ENCODE results near the gene SCN4A. TPM values are rescaled to one million over a fixed set of nuclear protein-coding genes. Genes with fewer than 3 reads are reported as not detected.

The SCN4A gene
- total RNA-seq, 1 donor from 2014 or later = 1.8 TPM

DNA sequence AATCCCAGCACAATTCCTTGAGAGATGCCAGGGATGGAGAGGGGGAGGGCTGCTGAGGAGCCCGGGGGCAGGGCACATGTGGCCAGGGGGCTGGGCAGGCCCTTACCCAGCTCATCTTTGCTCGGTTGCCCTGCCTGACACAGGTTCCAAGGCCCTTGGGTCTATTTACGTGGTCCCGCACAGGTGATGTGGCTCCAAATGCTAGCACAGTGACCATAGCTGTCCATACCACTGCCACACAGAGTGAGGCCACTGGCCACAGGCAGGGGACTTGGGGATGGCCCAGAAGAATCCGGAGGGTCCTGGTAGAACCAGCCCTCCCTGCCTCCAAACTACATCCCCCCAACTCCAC, 15.4 kb upstream of the SCN4A start:
- Histone ChIP-seq H3K27ac (no peak overlapping the region), H3K9ac (no peak overlapping the region), H3K9me3 (ENCODE audit: low read depth) (no peaks in the 10 kb centered on the region), H3K4me1 (peaks cover 7% of the 10 kb centered on the region), H3K27me3 (peaks cover 16% of the 10 kb centered on the region), H3K4me3 (no peak overlapping the region), H3K79me2 (ENCODE audit: low read depth) (no peaks in the 10 kb centered on the region), H3F3A (ENCODE audit: low read depth) (no peaks in the 10 kb centered on the region), H4K20me1 (ENCODE audit: low read depth) (no peaks in the 10 kb centered on the region), H2AFZ (replicated peaks) (no peak overlapping the region), H3K36me3 (no peaks in the 10 kb centered on the region), H3K4me2 (no peak overlapping the region)
- H3K9me3 Mint-ChIP-seq = no peaks in the 10 kb centered on the region
- peaks cover 21% of the 10 kb centered on the region for H3K4me1 Mint-ChIP-seq
- H3K4me3 Mint-ChIP-seq = no peak overlapping the region
- TF ChIP-seq EZH2phosphoT487 (IDR thresholded peaks at IDR 0.05) (no peak), EZH2 (IDR thresholded peaks at IDR 0.05) (no peak)
- TF ChIP-seq, protein P1, sequence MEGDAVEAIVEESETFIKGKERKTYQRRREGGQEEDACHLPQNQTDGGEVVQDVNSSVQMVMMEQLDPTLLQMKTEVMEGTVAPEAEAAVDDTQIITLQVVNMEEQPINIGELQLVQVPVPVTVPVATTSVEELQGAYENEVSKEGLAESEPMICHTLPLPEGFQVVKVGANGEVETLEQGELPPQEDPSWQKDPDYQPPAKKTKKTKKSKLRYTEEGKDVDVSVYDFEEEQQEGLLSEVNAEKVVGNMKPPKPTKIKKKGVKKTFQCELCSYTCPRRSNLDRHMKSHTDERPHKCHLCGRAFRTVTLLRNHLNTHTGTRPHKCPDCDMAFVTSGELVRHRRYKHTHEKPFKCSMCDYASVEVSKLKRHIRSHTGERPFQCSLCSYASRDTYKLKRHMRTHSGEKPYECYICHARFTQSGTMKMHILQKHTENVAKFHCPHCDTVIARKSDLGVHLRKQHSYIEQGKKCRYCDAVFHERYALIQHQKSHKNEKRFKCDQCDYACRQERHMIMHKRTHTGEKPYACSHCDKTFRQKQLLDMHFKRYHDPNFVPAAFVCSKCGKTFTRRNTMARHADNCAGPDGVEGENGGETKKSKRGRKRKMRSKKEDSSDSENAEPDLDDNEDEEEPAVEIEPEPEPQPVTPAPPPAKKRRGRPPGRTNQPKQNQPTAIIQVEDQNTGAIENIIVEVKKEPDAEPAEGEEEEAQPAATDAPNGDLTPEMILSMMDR (IDR thresholded peaks at IDR 0.05) = no peak
- no peak overlapping the region for H3K27ac Mint-ChIP-seq
- no peaks in the 10 kb centered on the region for H3K36me3 Mint-ChIP-seq
- no peak for DNase-seq (ENCODE audit: low spot score)
- peaks cover 21% of the 10 kb centered on the region for H3K27me3 Mint-ChIP-seq (ENCODE audit: insufficient read depth, low read depth)

DNA sequence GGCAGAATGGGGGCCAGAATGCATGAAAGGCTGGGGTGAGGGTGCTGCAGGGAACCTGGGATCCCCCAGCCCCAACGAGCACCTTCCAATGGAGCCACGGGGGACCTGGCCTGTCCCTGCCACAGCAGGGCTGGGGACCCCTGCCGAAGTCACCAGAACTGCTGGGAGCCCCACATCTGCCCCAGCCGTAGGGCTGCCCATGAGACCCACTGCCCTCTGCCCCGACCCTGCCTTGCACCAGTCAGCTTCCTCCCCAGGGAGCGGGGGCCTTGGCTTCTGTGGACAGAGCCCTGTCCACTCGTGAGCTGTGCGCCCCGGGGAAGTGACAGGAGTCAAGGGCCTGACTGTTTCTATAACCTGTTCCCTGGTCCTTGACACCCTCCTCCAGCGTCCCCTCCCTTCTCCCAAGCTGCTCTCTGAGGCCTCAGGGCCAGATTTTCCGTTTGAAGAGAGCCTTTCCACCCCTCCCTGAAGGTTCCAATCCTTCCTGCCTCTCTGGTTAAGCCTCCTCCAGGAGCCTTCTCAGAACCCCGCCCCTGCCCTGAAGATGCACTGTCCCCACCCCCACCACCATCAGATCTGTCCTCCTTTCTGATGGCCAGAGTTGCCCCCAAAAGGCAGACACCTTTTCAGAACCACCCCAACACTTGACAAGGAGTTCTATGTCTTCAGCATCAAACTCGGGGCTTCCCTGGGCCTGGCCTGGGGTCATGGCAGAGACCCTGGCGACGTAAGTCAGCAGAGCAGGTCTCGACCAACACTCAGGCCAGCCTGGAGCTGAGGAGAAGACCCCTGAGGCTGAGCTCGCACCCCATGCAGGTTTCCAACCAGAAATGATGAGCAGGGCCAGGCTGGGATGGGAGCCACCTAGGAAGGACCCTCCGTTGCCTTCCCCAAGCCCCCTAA, 14.8 kb upstream of the SCN4A start:
- Mint-ChIP-seq H3K27me3 (ENCODE audit: insufficient read depth, low read depth) (peaks cover 19% of the 10 kb centered on the region), H3K27ac (peak overlapping the region; percentile 72), H3K4me3 (no peak overlapping the region), H3K9me3 (peaks cover 5% of the 10 kb centered on the region), H3K36me3 (no peaks in the 10 kb centered on the region), H3K4me1 (peaks cover 21% of the 10 kb centered on the region)
- H3K4me3 ChIP-seq = no peak overlapping the region
- no peaks in the 10 kb centered on the region for H4K20me1 ChIP-seq (ENCODE audit: low read depth)
- no peaks in the 10 kb centered on the region for H3K36me3 ChIP-seq
- TF ChIP-seq EZH2 (IDR thresholded peaks at IDR 0.05) (no peak), EZH2phosphoT487 (IDR thresholded peaks at IDR 0.05) (no peak)
- TF ChIP-seq, protein P1 (IDR thresholded peaks at IDR 0.05) = no peak
- peaks cover 12% of the 10 kb centered on the region for H3K27me3 ChIP-seq
- H2AFZ ChIP-seq (replicated peaks) = no peak overlapping the region
- no peaks in the 10 kb centered on the region for H3K79me2 ChIP-seq (ENCODE audit: low read depth)
- H3K4me1 ChIP-seq = peaks cover 7% of the 10 kb centered on the region
- no peak overlapping the region for H3K27ac ChIP-seq
- no peak for DNase-seq (ENCODE audit: low spot score)
- no peak overlapping the region for H3K9ac ChIP-seq
- no peaks in the 10 kb centered on the region for H3F3A ChIP-seq (ENCODE audit: low read depth)
- H3K9me3 ChIP-seq (ENCODE audit: low read depth) = no peaks in the 10 kb centered on the region
- H3K4me2 ChIP-seq = no peak overlapping the region

DNA sequence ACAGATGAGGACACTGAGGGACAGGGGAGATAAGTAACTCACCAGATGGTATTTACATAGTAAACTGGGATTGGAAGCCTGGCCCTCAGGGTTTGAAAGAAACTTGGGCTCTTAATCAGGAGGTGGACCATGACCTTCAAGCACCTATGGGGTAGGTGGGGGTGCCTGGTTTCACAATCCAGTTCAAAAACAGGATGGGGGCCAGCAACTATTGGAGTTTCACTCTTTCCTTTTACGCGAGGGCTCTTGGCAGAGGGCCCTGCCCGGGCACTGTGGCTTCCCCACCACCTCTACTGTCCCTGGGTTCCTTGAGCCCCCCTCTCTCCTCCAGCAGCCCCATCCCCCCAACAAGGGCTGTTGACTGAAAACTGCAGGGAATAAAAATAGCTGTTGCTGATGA, 14.1 kb upstream of the SCN4A start:
- H3K9me3 Mint-ChIP-seq = peaks cover 10% of the 10 kb centered on the region
- H3K36me3 Mint-ChIP-seq = no peaks in the 10 kb centered on the region
- no peaks in the 10 kb centered on the region for H4K20me1 ChIP-seq (ENCODE audit: low read depth)
- DNase-seq (ENCODE audit: low spot score) = no peak
- H3K36me3 ChIP-seq = no peaks in the 10 kb centered on the region
- no peaks in the 10 kb centered on the region for H3F3A ChIP-seq (ENCODE audit: low read depth)
- no peak overlapping the region for H2AFZ ChIP-seq (replicated peaks)
- H3K27me3 ChIP-seq = peaks cover 6% of the 10 kb centered on the region
- H3K4me1 Mint-ChIP-seq = peaks cover 21% of the 10 kb centered on the region
- H3K9me3 ChIP-seq (ENCODE audit: low read depth) = no peaks in the 10 kb centered on the region
- H3K79me2 ChIP-seq (ENCODE audit: low read depth) = no peaks in the 10 kb centered on the region
- no peak overlapping the region for H3K27ac ChIP-seq
- H3K9ac ChIP-seq = no peak overlapping the region
- no peak for TF ChIP-seq EZH2phosphoT487 (IDR thresholded peaks at IDR 0.05)
- TF ChIP-seq, protein P1 (IDR thresholded peaks at IDR 0.05) = no peak
- no peak for TF ChIP-seq EZH2 (IDR thresholded peaks at IDR 0.05)
- H3K4me3 ChIP-seq = no peak overlapping the region
- H3K4me2 ChIP-seq = no peak overlapping the region
- no peak overlapping the region for H3K4me3 Mint-ChIP-seq
- no peak overlapping the region for H3K27ac Mint-ChIP-seq
- H3K27me3 Mint-ChIP-seq (ENCODE audit: insufficient read depth, low read depth) = peaks cover 12% of the 10 kb centered on the region
- H3K4me1 ChIP-seq = peaks cover 7% of the 10 kb centered on the region

Data from neural progenitor cell (in vitro differentiated cells).